Heart left ventricle (tissue), 13 donors: Measurements from ENCODE around the gene SENP5.

ENCODE experiments used
- POLR2A ChIP-seq, 2 donors: fragments of 450-650 bp; IDR thresholded peaks; one replicate each; pipeline ENCODE4 v1.6.1; 2017; ENCODE audit warnings: antibody characterized with exemption in 2 of 2, mild to moderate bottlenecking in 2 of 2, moderate library complexity in 2 of 2
- TF ChIP-seq, protein P1 (sequence below), 12 donors: fragments of 200-600 bp; sonication (generic) in 4 of 12; IDR thresholded peaks; one replicate each; pipeline versions ENCODE4 v1.5.0 to v1.8.0; 2018 to 2022; ENCODE audit warnings: antibody characterized with exemption in 12 of 12, mild to moderate bottlenecking in 5 of 12
- donor health status: ischemic (EF 13 %, LVEDD 7.1; RV severe dilation, severe dysfunction).
- donor health status: DM: no; HTN: yes; CAD: no.
- donor health status: DM: no; HTN: no; CAD: no.
- donor health status: ischemic (EF 25% LVEDD 6.9; RV normal size, moderate dysfunction).
- donor health status: ischemic (EF 25% LVEDD 5.7; RV mildly dilated, moderate dysfunction).
- donor health status: ischemic (EF 35%, LVEDD 5.7; RV mildly dilated, moderate dysfunction).
- donor health status: nonischemic (EF 11% LVEDD 7.7; RV severe dilation, severe dysfunction).
- donor health status: DM: yes; HTN: yes; CAD: no.
- donor health status: PGD.
- donor health status: ischemic (EF 29% LVEDD 5.4; RV normal size, mild dysfunction).
- donor health status: nonischemic (EF 23%, LVEDD 6.1; RV moderate dilation, normal function).

DNA sequence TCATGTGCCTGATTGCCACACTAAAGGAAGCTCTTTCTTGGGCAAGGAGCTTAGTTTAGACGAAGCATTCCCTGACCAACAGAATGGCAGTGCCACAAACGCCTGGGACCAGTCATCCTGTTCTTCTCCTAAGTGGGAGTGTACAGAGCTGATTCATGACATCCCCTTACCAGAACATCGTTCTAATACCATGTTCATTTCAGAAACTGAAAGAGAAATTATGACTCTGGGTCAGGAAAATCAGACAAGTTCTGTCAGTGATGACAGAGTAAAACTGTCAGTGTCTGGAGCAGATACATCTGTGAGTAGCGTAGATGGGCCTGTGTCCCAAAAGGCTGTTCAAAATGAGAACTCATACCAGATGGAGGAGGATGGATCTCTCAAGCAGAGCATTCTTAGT lies 18.4 kb downstream of the SENP5 start:
- TF ChIP-seq, protein P1, sequence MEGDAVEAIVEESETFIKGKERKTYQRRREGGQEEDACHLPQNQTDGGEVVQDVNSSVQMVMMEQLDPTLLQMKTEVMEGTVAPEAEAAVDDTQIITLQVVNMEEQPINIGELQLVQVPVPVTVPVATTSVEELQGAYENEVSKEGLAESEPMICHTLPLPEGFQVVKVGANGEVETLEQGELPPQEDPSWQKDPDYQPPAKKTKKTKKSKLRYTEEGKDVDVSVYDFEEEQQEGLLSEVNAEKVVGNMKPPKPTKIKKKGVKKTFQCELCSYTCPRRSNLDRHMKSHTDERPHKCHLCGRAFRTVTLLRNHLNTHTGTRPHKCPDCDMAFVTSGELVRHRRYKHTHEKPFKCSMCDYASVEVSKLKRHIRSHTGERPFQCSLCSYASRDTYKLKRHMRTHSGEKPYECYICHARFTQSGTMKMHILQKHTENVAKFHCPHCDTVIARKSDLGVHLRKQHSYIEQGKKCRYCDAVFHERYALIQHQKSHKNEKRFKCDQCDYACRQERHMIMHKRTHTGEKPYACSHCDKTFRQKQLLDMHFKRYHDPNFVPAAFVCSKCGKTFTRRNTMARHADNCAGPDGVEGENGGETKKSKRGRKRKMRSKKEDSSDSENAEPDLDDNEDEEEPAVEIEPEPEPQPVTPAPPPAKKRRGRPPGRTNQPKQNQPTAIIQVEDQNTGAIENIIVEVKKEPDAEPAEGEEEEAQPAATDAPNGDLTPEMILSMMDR (IDR thresholded peaks at IDR 0.05) = no peak
- TF ChIP-seq POLR2A (IDR thresholded peaks at IDR 0.05) = no peak
